ENCODE data around the gene SPRR2G.

The SPRR2G gene

GRCh38 chr1:153155541-153155940 lies 4.9 kb upstream of the SPRR2G start:
- no peaks in the 10 kb centered on the region for H4K20me1 ChIP-seq (ENCODE audit: insufficient read depth, low read length)

GRCh38 chr1:153152481-153152880 lies 1.8 kb upstream of the SPRR2G start:
- TF ChIP-seq EZH2 (IDR thresholded peaks at IDR 0.05; ENCODE audit: borderline replicate concordance, low read length): no peak
- no peak for TF ChIP-seq CTCF (IDR thresholded peaks at IDR 0.05; ENCODE audit: low read length)

More at GRCh38 chr1:153155541-153155940, 4.9 kb upstream of the SPRR2G start:
- Histone ChIP-seq H3F3A (ENCODE audit: insufficient read depth, low read length) (no peaks in the 10 kb centered on the region), H3K36me3 (ENCODE audit: insufficient read depth, low read length) (no peaks in the 10 kb centered on the region), H3K9me3 (ENCODE audit: low read length) (no peaks in the 10 kb centered on the region), H3K4me2 (ENCODE audit: low read length) (no peak overlapping the region), H3K79me2 (ENCODE audit: insufficient read depth, low read length) (no peaks in the 10 kb centered on the region), H3K9ac (ENCODE audit: low read length) (no peak overlapping the region), H3K27me3 (ENCODE audit: insufficient read depth, low read length) (no peaks in the 10 kb centered on the region), H3K4me3 (ENCODE audit: low read depth, low read length, poor library complexity, severe bottlenecking) (no peak overlapping the region), H3K4me1 (ENCODE audit: insufficient read depth, low read length, severe bottlenecking) (no peaks in the 10 kb centered on the region), H2AFZ (ENCODE audit: low read length) (no peak overlapping the region), H3K9me2 (ENCODE audit: low read depth, low read length) (no peaks in the 10 kb centered on the region), H3K27ac (ENCODE audit: low read depth, low read length, poor library complexity, severe bottlenecking) (no peak overlapping the region)
- TF ChIP-seq CTCF (IDR thresholded peaks at IDR 0.05; ENCODE audit: low read length): no peak
- TF ChIP-seq EZH2 (IDR thresholded peaks at IDR 0.05; ENCODE audit: borderline replicate concordance, low read length): no peak

GRCh38 chr1:153141377-153141776 lies 9.3 kb downstream of the SPRR2G start:
- Histone ChIP-seq H2AFZ (ENCODE audit: low read length) (no peak overlapping the region), H3K79me2 (ENCODE audit: insufficient read depth, low read length) (no peaks in the 10 kb centered on the region), H3K4me3 (ENCODE audit: low read depth, low read length, poor library complexity, severe bottlenecking) (no peak overlapping the region), H3K27ac (ENCODE audit: low read depth, low read length, poor library complexity, severe bottlenecking) (no peak overlapping the region), H3K27me3 (ENCODE audit: insufficient read depth, low read length) (no peaks in the 10 kb centered on the region), H3K36me3 (ENCODE audit: insufficient read depth, low read length) (no peaks in the 10 kb centered on the region), H4K20me1 (ENCODE audit: insufficient read depth, low read length) (no peaks in the 10 kb centered on the region), H3F3A (ENCODE audit: insufficient read depth, low read length) (no peaks in the 10 kb centered on the region), H3K9me2 (ENCODE audit: low read depth, low read length) (no peaks in the 10 kb centered on the region), H3K4me1 (ENCODE audit: insufficient read depth, low read length, severe bottlenecking) (no peaks in the 10 kb centered on the region), H3K9me3 (ENCODE audit: low read length) (no peaks in the 10 kb centered on the region), H3K4me2 (ENCODE audit: low read length) (no peak overlapping the region), H3K9ac (ENCODE audit: low read length) (no peak overlapping the region)
- TF ChIP-seq EZH2 (IDR thresholded peaks at IDR 0.05; ENCODE audit: borderline replicate concordance, low read length) (no peak), CTCF (IDR thresholded peaks at IDR 0.05; ENCODE audit: low read length) (no peak)

More at GRCh38 chr1:153152481-153152880, 1.8 kb upstream of the SPRR2G start:
- Histone ChIP-seq H4K20me1 (ENCODE audit: insufficient read depth, low read length) (no peaks in the 10 kb centered on the region), H3K9ac (ENCODE audit: low read length) (no peak overlapping the region), H3K36me3 (ENCODE audit: insufficient read depth, low read length) (no peaks in the 10 kb centered on the region), H3K9me3 (ENCODE audit: low read length) (no peaks in the 10 kb centered on the region), H3K4me3 (ENCODE audit: low read depth, low read length, poor library complexity, severe bottlenecking) (no peak overlapping the region), H3K79me2 (ENCODE audit: insufficient read depth, low read length) (no peaks in the 10 kb centered on the region), H3K4me2 (ENCODE audit: low read length) (no peak overlapping the region), H3F3A (ENCODE audit: insufficient read depth, low read length) (no peaks in the 10 kb centered on the region), H3K9me2 (ENCODE audit: low read depth, low read length) (no peaks in the 10 kb centered on the region), H3K27ac (ENCODE audit: low read depth, low read length, poor library complexity, severe bottlenecking) (no peak overlapping the region), H3K27me3 (ENCODE audit: insufficient read depth, low read length) (no peaks in the 10 kb centered on the region), H3K4me1 (ENCODE audit: insufficient read depth, low read length, severe bottlenecking) (no peaks in the 10 kb centered on the region), H2AFZ (ENCODE audit: low read length) (no peak overlapping the region)

All from OCI-LY1 (cell line).